DOHH2 (cell line): ENCODE results near the gene B4GALNT4.

Source experiments
- CTCF ChIP-seq: fragments of 200-600 bp; sonication (generic); IDR thresholded peaks from one replicate; pipeline ENCODE4 v1.5.1; 2014; ENCODE audit warnings: antibody characterized with exemption, mild to moderate bottlenecking, low read depth, low read length; ENCODE audit not compliant: poor library complexity, severe bottlenecking
- EZH2phosphoT487 ChIP-seq: fragments of 200-600 bp; sonication (generic); IDR thresholded peaks from 2 replicates; pipeline ENCODE4 v1.6.1; 2017; ENCODE audit warnings: borderline replicate concordance, mild to moderate bottlenecking, antibody characterized with exemption, low read length, moderate library complexity, mixed read lengths

- TF ChIP-seq CTCF (no peak), EZH2phosphoT487 (no peak)
Measured at GRCh38 chr11:362642-363442, 6.5 kb upstream of the B4GALNT4 start.
